Lower leg skin (tissue), 3 donors: ENCODE results near the gene KRTAP6-1.

Experiments used
- POLR2A ChIP-seq, 2 donors: fragments of 450-650 bp; IDR thresholded peaks; one replicate each; pipeline ENCODE4 v1.6.1; 2016 to 2017; ENCODE audit warnings: antibody characterized with exemption in 2 of 2, mild to moderate bottlenecking in 1 of 2, moderate library complexity in 1 of 2
- TF ChIP-seq, protein P1 (sequence below), 3 donors: fragments of 450-650 bp; IDR thresholded peaks; one replicate each; pipeline ENCODE4 v1.5.1; 2016; ENCODE audit warnings: antibody characterized with exemption in 3 of 3, mild to moderate bottlenecking in 3 of 3, moderate library complexity in 2 of 3

GRCh38 chr21:30612132-30612531, 1.6 kb downstream of the KRTAP6-1 start:
- TF ChIP-seq, protein P1, sequence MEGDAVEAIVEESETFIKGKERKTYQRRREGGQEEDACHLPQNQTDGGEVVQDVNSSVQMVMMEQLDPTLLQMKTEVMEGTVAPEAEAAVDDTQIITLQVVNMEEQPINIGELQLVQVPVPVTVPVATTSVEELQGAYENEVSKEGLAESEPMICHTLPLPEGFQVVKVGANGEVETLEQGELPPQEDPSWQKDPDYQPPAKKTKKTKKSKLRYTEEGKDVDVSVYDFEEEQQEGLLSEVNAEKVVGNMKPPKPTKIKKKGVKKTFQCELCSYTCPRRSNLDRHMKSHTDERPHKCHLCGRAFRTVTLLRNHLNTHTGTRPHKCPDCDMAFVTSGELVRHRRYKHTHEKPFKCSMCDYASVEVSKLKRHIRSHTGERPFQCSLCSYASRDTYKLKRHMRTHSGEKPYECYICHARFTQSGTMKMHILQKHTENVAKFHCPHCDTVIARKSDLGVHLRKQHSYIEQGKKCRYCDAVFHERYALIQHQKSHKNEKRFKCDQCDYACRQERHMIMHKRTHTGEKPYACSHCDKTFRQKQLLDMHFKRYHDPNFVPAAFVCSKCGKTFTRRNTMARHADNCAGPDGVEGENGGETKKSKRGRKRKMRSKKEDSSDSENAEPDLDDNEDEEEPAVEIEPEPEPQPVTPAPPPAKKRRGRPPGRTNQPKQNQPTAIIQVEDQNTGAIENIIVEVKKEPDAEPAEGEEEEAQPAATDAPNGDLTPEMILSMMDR (IDR thresholded peaks at IDR 0.05) = no peak
- TF ChIP-seq POLR2A (IDR thresholded peaks at IDR 0.05) = no peak
